ENCODE data around the gene LRP1B.
"Not testable (repeated sequence)": the region's sequence is repeated elsewhere in the genome, so short reads cannot be mapped to it uniquely, and the experiment has no call there.

The LRP1B gene

DNA sequence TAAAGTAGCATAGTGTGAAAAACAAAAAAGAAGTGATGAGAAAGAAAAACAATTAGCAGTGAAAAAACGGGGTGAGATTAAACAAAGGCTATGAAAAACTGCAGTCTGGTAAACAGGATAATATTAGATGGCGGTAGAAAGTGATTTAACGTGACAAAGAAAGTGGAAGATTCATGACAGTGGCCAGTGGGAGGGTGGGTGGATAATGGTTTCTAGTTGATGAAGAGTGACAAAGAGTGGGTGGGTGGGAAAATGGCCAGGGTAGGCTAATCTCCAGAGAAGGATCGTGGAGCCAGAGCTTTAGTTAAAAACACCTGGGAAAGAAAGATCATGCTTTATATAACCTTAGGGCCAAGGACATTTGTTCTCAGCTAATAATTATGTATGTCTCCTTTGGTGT is 1667.8 kb downstream of the LRP1B start:
- TF ChIP-seq, protein P1, sequence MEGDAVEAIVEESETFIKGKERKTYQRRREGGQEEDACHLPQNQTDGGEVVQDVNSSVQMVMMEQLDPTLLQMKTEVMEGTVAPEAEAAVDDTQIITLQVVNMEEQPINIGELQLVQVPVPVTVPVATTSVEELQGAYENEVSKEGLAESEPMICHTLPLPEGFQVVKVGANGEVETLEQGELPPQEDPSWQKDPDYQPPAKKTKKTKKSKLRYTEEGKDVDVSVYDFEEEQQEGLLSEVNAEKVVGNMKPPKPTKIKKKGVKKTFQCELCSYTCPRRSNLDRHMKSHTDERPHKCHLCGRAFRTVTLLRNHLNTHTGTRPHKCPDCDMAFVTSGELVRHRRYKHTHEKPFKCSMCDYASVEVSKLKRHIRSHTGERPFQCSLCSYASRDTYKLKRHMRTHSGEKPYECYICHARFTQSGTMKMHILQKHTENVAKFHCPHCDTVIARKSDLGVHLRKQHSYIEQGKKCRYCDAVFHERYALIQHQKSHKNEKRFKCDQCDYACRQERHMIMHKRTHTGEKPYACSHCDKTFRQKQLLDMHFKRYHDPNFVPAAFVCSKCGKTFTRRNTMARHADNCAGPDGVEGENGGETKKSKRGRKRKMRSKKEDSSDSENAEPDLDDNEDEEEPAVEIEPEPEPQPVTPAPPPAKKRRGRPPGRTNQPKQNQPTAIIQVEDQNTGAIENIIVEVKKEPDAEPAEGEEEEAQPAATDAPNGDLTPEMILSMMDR (conservative IDR thresholded peaks at IDR 0.05) = no peak

DNA sequence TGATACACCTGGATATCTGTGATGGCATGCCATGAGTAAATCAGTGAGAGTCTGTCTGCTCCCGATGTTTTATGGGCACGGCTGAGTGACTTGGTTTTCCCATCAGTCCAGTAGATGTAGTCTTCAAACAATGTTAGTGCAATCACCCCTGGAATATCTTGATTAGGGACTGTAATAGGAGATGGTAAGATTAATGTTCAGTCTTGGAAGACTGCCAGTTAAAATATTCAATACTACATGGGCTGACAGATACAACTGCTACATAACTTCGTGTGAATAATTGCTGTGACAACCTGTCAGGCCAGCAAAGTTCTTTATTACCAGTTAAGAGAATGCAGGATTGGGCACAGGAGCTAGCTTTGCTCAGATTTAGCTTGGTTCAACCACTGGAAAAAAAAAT is 1673.3 kb downstream of the LRP1B start:
- TF ChIP-seq, protein P1 (conservative IDR thresholded peaks at IDR 0.05) = no peak
- no peak overlapping the region for H3K27ac ChIP-seq

More for the DNA sequence above, 1667.8 kb downstream of the LRP1B start:
- no peak overlapping the region for H3K27ac ChIP-seq

DNA sequence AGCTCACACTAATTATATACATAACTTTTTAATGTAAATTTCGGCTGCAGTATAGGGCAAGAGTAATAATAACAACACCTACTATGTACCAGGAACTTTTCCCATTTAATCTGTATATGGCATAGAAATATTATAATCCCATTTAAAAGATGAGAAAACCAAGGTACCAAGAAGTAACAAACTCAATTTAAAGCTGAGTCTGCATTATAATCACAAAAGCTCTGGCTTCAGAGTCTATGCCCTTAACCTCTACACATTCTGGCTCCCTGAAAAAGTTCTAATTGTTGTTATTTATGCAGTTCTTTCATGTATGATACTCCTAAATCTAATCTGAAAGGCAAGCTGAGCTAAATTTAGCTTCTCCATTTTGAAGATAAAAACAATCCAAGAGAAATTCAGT is 1675.5 kb downstream of the LRP1B start:
- no peak overlapping the region for H3K27ac ChIP-seq
- TF ChIP-seq, protein P1 (conservative IDR thresholded peaks at IDR 0.05) = no peak

DNA sequence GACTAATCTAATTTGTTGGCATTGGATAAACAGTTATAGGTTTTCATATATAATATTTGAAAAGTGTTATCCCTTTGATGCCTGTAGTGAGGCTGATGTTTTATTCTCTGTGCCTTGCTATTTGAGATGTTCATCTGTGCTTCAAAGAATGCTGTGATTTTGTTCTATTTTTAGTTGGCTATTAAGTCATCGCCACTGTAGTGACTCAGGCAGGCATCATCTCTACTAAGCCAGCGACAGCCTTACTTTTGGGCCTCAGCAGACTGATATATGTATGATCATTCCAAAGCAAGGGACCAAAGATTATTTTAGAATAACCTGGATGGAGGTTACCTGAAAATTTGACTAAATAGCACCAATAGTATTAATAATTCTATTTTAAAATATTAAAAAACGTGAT is 1676.1 kb downstream of the LRP1B start:
- TF ChIP-seq, protein P1 (conservative IDR thresholded peaks at IDR 0.05) = no peak
- H3K27ac ChIP-seq = no peak overlapping the region

DNA sequence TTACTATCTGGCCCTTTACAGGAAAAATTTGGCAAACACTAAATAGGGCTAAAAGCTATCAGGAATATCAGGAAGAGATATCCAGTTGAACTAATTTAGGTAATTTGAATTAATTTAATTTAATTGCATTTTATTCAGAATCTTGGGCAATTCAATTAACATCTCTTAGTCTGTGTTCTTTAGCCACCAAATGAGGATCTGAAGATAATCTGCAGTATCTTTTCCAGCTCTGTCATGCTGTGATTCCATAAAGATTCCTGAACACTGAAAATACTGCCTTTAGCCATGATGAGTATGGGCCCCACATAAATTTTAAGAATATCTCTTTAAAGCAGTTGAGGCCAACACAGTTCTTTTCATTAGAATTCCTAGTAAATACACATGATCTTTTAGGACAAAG is 1679.5 kb downstream of the LRP1B start:
- TF ChIP-seq, protein P1 (conservative IDR thresholded peaks at IDR 0.05) = no peak
- H3K27ac ChIP-seq = no peak overlapping the region

DNA sequence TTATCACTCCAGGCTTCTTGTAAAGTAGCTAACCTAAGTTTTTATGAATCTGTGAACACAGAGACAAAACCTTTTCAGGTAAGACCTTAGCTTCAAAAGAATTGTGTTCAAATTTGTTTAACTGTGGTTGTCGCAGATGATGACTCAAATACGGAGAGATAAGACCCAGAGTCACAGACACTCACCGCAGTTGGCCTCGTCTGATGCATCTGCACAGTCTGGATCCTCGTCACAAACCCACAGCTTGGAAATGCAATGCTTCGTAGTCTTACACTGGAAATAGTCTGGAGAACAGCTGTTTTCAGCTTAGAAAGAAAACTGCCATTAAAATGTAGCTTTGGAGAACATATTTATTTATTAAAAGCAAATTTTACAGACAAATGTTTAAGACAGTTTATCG is 1688.5 kb downstream of the LRP1B start:
- TF ChIP-seq, protein P1 (conservative IDR thresholded peaks at IDR 0.05) = no peak
- no peak overlapping the region for H3K27ac ChIP-seq

DNA sequence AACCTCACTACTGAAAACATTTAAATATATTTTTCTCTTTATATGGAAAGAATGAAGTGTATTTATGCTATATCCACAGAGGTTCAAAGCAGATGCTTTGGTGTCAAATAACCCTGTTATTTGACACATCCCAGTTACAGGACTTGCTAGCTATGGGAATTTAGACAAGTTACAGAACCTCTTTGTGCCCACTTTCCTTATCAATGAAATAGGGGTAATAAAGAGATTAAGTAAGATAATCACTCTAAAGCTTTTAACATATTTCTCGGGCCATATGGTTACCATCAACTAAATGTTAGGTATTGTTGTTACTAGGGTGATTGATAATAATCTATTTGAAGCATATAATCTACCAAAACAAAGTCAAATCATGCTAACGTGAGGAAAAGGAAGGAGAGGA is 1690.0 kb downstream of the LRP1B start:
- TF ChIP-seq, protein P1 (conservative IDR thresholded peaks at IDR 0.05) = no peak
- no peak overlapping the region for H3K27ac ChIP-seq

DNA sequence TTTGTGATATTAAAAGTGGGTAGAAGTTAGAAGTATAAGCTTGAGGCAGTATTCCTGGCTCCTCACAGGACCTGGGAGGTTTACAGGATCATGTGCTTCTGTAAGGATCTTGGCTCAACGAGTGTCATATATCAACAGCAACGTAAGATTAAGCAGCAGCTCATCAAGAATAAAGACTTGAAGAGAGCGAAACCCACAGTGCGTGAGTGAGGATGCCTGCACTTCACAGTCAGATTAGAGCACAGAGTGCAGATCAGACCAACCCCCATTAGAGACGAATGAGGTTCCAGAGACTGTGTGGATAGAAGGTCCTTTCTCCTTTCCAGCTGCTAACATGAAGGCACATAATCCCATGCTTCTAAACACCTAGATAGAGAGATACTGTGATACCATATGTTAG is 1693.9 kb downstream of the LRP1B start:
- TF ChIP-seq, protein P1 (conservative IDR thresholded peaks at IDR 0.05) = no peak
- H3K27ac ChIP-seq = no peak overlapping the region

DNA sequence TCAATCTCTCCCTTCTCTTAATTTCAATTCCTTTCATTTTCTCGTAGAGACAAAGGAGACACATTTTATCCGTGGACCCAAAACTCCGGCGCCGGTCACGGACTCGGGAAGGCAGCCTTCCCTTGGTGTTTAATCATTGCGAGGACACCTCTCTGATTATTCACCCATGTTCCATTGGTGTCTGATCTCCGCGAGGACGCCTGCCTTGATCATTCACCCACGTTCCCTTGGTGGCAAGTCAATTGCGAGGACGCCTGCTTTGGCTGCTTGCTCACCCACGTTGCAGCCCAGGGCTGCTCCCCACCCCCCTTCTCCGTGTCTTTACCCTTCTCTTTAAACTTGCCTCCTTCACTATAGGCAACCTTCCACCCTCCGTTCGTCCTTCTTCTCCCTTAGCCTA is 1703.8 kb downstream of the LRP1B start:
- H3K27ac ChIP-seq = not testable (repeated sequence)
